Psoas muscle (tissue), 8 donors: ENCODE measurements around the gene NUCKS1. TPM values are rescaled to one million over a fixed set of nuclear protein-coding genes. Genes with fewer than 3 reads are reported as not detected.
A peak's percentile ranks its signal among the peaks of the same experiment; 100 is the strongest.

Source experiments
- ATAC-seq, 4 donors: fragments of 200-7000 bp; cut with Tn5 transposase; one replicate each; pipeline ENCODE4 v1.9.1; 2020; ENCODE audit warnings: moderate library complexity in 3 of 4, mild to moderate bottlenecking in 2 of 4
- DNase-seq, 2 donors: peaks; one replicate each; pipeline ENCODE4 v3.0.0-alpha.2; 2020
- H3K27ac ChIP-seq: fragments of 200-600 bp; one replicate; pipeline ENCODE4 v1.8.0; 2022
- H3K27me3 ChIP-seq, 3 donors: fragments of 200-600 bp in 1 of 3; one replicate each; pipeline versions ENCODE4 v1.6.1 to v1.8.0; 2013 to 2022; ENCODE audit warnings: low read length in 2 of 3, mild to moderate bottlenecking in 2 of 3, moderate library complexity in 1 of 3; ENCODE audit not compliant: insufficient read depth in 3 of 3
- H3K36me3 ChIP-seq, 2 donors: fragments of 200-600 bp in 1 of 2; one replicate each; pipeline versions ENCODE4 v1.6.1 to v1.8.0; 2013 to 2022; ENCODE audit warnings: low read depth in 1 of 2, mild to moderate bottlenecking in 1 of 2, moderate library complexity in 1 of 2; ENCODE audit not compliant: insufficient read depth in 1 of 2
- H3K4me1 ChIP-seq: fragments of 200-600 bp; one replicate; pipeline ENCODE4 v1.8.0; 2022
- H3K4me3 ChIP-seq: fragments of 200-600 bp; one replicate; pipeline ENCODE4 v1.8.0; 2022; ENCODE audit warnings: mild to moderate bottlenecking
- H3K9me3 ChIP-seq: fragments of 200-600 bp; one replicate; pipeline ENCODE4 v1.8.0; 2022
- WGBS, 3 donors: extraction: QIAGEN DNeasy Blood & Tissue Kit; methylation state at CpG; one replicate each; pipeline versions ENCODE4 v1.1.6 to v1.1.7; 2013; 5-methylcytosine and 5-hydroxymethylcytosine counted together
- intact Hi-C, 2 donors: fragments of 100-400 bp; cut with DNase I; formaldehyde crosslinking; loops; one replicate each; pipeline versions ENCODE4 v1.11.0 to v1.14.2; 2022
- polyA plus RNA-seq, 3 donors: library from polyadenylated mRNA; stranded (reverse); fragments of 200-250 nt; gene quantifications; one replicate each; pipeline ENCODE4 v1.2.3, GENCODE V29; 2013
- total RNA-seq, 4 donors: library from RNA; stranded (reverse); fragmentation: NEBNext Ultra II Directional in 2 of 4; extraction: Animal tissue kit (Norgen Biotek cat#: 25700) in 2 of 4; gene quantifications; one replicate each; pipeline versions ENCODE4 v1.2.1 to v1.2.4, GENCODE V29; 2021 to 2023
- TF ChIP-seq, protein P1 (sequence below): fragments of 200-600 bp; IDR thresholded peaks from one replicate; pipeline ENCODE4 v1.8.0; 2022; ENCODE audit warnings: antibody characterized with exemption
- donor health status: healthy with polysubstance abuse.
- donor health status: DM: no; HTN: no; CAD: no; lungs with moderate emphysema.
- donor health status: Bipolar disorder and iron deficiency.
- donor health status: healthy.
- donor health status: DM: yes; HTN: yes; CAD: no.
- donor health status: DM: no; HTN: no; CAD: no.
- donor health status: DM: no; HTN: no; CAD: no.
- donor health status: DM: yes; HTN: yes; CAD: no.

The NUCKS1 gene
- total and polyA plus RNA-seq, 7 donors: 28.3 to 174 (median 140) TPM

DNA sequence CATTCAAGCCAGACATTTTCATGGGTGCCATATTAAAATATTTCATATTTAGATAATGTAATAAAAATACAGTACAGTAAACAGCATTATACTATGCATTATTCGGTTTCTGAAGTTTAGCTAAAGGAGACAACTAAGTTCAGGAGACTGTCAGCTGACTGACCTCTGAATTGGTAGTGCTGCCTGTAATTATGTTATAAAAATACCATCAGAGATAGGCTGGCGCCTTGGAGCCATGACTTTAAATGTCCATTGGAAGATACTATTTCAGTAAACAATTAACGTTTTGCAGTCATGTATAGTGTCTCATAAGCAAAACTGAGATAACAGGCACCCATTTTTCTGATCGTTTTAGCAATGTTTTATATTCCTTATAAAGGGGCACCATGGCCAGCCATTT lies 36.6 kb upstream of the NUCKS1 start:
- no peaks in the 10 kb centered on the region for H3K27me3 ChIP-seq
- peaks cover 20% of the 10 kb centered on the region for H3K4me1 ChIP-seq
- ATAC-seq: no peak
- 59 to 67% (median 61%) methylated on average over 4 of the region's 4 CpGs for WGBS, 3 donors
- H3K4me3 ChIP-seq: no peak overlapping the region
- no peaks in the 10 kb centered on the region for H3K9me3 ChIP-seq
- intact Hi-C loops: no loop called here
- TF ChIP-seq, protein P1, sequence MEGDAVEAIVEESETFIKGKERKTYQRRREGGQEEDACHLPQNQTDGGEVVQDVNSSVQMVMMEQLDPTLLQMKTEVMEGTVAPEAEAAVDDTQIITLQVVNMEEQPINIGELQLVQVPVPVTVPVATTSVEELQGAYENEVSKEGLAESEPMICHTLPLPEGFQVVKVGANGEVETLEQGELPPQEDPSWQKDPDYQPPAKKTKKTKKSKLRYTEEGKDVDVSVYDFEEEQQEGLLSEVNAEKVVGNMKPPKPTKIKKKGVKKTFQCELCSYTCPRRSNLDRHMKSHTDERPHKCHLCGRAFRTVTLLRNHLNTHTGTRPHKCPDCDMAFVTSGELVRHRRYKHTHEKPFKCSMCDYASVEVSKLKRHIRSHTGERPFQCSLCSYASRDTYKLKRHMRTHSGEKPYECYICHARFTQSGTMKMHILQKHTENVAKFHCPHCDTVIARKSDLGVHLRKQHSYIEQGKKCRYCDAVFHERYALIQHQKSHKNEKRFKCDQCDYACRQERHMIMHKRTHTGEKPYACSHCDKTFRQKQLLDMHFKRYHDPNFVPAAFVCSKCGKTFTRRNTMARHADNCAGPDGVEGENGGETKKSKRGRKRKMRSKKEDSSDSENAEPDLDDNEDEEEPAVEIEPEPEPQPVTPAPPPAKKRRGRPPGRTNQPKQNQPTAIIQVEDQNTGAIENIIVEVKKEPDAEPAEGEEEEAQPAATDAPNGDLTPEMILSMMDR: no peak
- peaks cover 0 to 23% of the 10 kb centered on the region in 2 donors for H3K36me3 ChIP-seq
- H3K27ac ChIP-seq: no peak overlapping the region
- no peak for DNase-seq

DNA sequence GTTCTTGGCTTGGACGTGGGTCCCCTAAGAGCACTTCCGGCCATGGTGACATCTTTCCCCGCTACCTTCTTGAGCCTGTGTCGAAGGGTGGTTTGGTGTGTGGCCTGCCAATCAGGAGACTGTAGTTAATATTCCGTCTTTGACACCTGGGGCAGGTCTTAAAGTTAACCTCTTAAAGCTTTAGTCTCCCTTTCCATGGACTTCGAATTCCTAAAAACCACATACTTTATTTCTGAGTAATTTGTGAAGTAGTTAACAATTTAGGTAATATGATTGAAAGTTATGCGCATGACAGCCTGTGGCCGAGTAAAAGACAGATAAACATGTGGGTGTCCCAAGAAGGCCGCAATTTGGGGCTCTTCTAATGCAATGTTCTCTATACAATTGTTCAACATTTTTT lies 35.5 kb upstream of the NUCKS1 start:
- H3K4me3 ChIP-seq: no peak overlapping the region
- H3K9me3 ChIP-seq: no peaks in the 10 kb centered on the region
- TF ChIP-seq, protein P1: no peak
- peaks cover 0 to 12% of the 10 kb centered on the region in 2 donors for H3K36me3 ChIP-seq
- DNase-seq: no peak
- peak overlapping the region; percentile 33 for H3K27ac ChIP-seq
- ATAC-seq: no peak
- 91 to 93% (median 92%) methylated on average over 9 of the region's 9 CpGs for WGBS, 3 donors
- intact Hi-C loops: no loop called here
- H3K27me3 ChIP-seq: no peaks in the 10 kb centered on the region
- peaks cover 16% of the 10 kb centered on the region for H3K4me1 ChIP-seq

DNA sequence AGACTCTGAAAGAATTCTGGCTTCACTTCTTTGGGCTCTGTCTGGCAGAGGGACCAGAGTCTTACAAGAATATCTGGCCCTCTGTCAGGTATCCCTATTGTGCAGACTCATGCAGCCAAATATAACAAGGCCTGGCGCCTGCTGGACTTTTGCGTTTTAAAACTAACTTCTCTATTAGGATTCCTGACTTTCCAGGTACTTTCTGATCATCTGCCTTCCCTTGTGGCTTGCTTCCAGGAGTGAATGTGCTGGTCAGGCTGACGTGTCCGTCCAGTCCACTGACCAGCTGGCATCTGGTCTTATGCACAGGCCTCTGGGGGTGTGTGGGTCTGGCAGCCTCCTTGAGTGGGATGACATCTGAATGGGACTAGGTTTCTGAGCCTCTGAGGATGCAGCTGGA lies 33.9 kb upstream of the NUCKS1 start:
- DNase-seq (peak; percentile 65 to 80), ATAC-seq (peak; percentile 83 to 90 (median 88))
- TF ChIP-seq, protein P1: no peak
- intact Hi-C loops: no loop called here
- H3K4me1 ChIP-seq: peaks cover 15% of the 10 kb centered on the region
- no peaks in the 10 kb centered on the region for H3K27me3 ChIP-seq
- peak overlapping the region; percentile 62 for H3K27ac ChIP-seq
- WGBS, 3 donors: 28 to 40% (median 30%) methylated on average over 4 of the region's 4 CpGs
- H3K36me3 ChIP-seq: no peaks in the 10 kb centered on the region
- H3K4me3 ChIP-seq: no peak overlapping the region
- no peaks in the 10 kb centered on the region for H3K9me3 ChIP-seq

DNA sequence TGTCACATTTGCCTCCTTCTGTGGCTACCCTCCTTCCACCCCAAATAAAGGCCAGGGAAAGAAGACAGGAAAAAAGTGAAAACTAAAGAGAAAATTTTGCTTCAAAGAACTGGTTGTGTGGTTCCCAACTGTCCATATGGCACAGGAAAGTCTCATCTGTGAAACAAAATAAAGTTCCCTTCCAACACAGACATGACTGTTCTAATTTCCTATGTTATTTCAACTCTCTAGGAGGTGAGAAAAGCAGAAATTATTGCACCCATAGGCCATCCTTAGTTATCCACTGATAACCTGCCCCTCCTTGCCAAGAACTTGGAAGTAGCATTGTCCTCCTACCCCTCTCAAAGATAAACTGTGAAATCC lies 33.4 kb upstream of the NUCKS1 start:
- TF ChIP-seq, protein P1: no peak
- DNase-seq (no peak), ATAC-seq (peak; percentile 6 to 28 (median 16))
- Histone ChIP-seq H3K4me3 (no peak overlapping the region), H3K27ac (peak overlapping the region; percentile 62), H3K4me1 (peaks cover 15% of the 10 kb centered on the region), H3K9me3 (no peaks in the 10 kb centered on the region), H3K36me3 (no peaks in the 10 kb centered on the region), H3K27me3 (no peaks in the 10 kb centered on the region)
- intact Hi-C loops: no loop called here
